Measurements from ENCODE around the gene AGAP1. TPM values are rescaled to one million over a fixed set of nuclear protein-coding genes. Genes with fewer than 3 reads are reported as not detected.

The AGAP1 gene
- polyA plus RNA-seq, 1 donor from 2014 or later = 17.4 TPM

DNA sequence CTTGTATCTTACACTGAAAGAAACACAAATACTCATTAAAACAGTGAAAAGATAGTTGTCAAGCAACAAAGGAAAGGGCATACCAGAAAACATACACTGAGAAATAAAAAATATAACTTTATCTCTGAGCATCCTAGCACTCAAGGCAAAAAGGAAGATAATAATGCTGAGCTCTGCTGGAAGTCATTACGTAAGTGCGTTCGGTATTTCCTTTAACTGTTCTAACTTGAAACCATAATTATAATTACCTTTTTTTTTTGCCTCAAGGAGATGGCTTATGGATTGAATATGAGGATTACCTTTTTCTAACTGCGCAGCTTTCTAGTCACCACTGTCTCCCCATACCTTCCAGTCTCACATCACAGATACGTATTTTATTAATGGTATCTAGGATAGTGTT is 366.3 kb downstream of the AGAP1 start:
- H3K27ac ChIP-seq (ENCODE audit: low read length) = no peak overlapping the region
- no peak overlapping the region for H3K9ac ChIP-seq (ENCODE audit: low read length)
- H3F3A ChIP-seq (ENCODE audit: insufficient read depth, low read length, poor library complexity, severe bottlenecking) = no peaks in the 10 kb centered on the region
- no peaks in the 10 kb centered on the region for H3K27me3 ChIP-seq (ENCODE audit: insufficient read depth, low read depth, low read length)
- no peaks in the 10 kb centered on the region for H3K79me2 ChIP-seq (replicated peaks; ENCODE audit: insufficient read depth, low read length)
- H3K4me2 ChIP-seq (ENCODE audit: low read length) = no peak overlapping the region
- H4K20me1 ChIP-seq (ENCODE audit: insufficient read depth) = no peaks in the 10 kb centered on the region
- no peak overlapping the region for H3K4me3 ChIP-seq (ENCODE audit: low read length)
- H3K36me3 ChIP-seq (ENCODE audit: insufficient read depth, low read length) = no peaks in the 10 kb centered on the region
- no peak overlapping the region for H2AFZ ChIP-seq (ENCODE audit: low read depth, low read length)
- no peak for TF ChIP-seq REST (IDR thresholded peaks at IDR 0.05; ENCODE audit: borderline replicate concordance)
- TF ChIP-seq POLR2AphosphoS5 (IDR thresholded peaks at IDR 0.05) = no peak
- TF ChIP-seq MXI1 (conservative IDR thresholded peaks at IDR 0.05; ENCODE audit: poor library complexity, severe bottlenecking) = no peak
- TF ChIP-seq EZH2 (IDR thresholded peaks at IDR 0.05; ENCODE audit: borderline replicate concordance, insufficient read depth, low read length, poor library complexity, severe bottlenecking) = no peak
- no peak for TF ChIP-seq TAF1 (IDR thresholded peaks at IDR 0.05; ENCODE audit: low read depth)
- no peak for TF ChIP-seq RAD21 (conservative IDR thresholded peaks at IDR 0.05)
- no peak for TF ChIP-seq SMC3 (conservative IDR thresholded peaks at IDR 0.05; ENCODE audit: poor library complexity)
- TF ChIP-seq CTCF (IDR thresholded peaks at IDR 0.05; ENCODE audit: poor library complexity, severe bottlenecking) = no peak
- TF ChIP-seq EP300 (conservative IDR thresholded peaks at IDR 0.05; ENCODE audit: poor library complexity, severe bottlenecking) = no peak
- no peaks in the 10 kb centered on the region for H3K9me2 ChIP-seq (ENCODE audit: insufficient read depth, low read length)
- H3K9me3 ChIP-seq (ENCODE audit: low read length) = no peaks in the 10 kb centered on the region

GRCh38 chr2:235860871-235861270 is 367.0 kb downstream of the AGAP1 start:
- no peaks in the 10 kb centered on the region for H4K20me1 ChIP-seq (ENCODE audit: insufficient read depth)
- no peaks in the 10 kb centered on the region for H3K79me2 ChIP-seq (replicated peaks; ENCODE audit: insufficient read depth, low read length)
- H2AFZ ChIP-seq (ENCODE audit: low read depth, low read length) = no peak overlapping the region
- no peaks in the 10 kb centered on the region for H3F3A ChIP-seq (ENCODE audit: insufficient read depth, low read length, poor library complexity, severe bottlenecking)
- H3K4me3 ChIP-seq (ENCODE audit: low read length) = no peak overlapping the region
- TF ChIP-seq MXI1 (conservative IDR thresholded peaks at IDR 0.05; ENCODE audit: poor library complexity, severe bottlenecking) (no peak), EP300 (conservative IDR thresholded peaks at IDR 0.05; ENCODE audit: poor library complexity, severe bottlenecking) (no peak), RAD21 (conservative IDR thresholded peaks at IDR 0.05) (no peak), TAF1 (IDR thresholded peaks at IDR 0.05; ENCODE audit: low read depth) (no peak), CTCF (IDR thresholded peaks at IDR 0.05; ENCODE audit: poor library complexity, severe bottlenecking) (no peak), EZH2 (IDR thresholded peaks at IDR 0.05; ENCODE audit: borderline replicate concordance, insufficient read depth, low read length, poor library complexity, severe bottlenecking) (no peak), SMC3 (conservative IDR thresholded peaks at IDR 0.05; ENCODE audit: poor library complexity) (no peak), REST (IDR thresholded peaks at IDR 0.05; ENCODE audit: borderline replicate concordance) (no peak), POLR2AphosphoS5 (IDR thresholded peaks at IDR 0.05) (no peak)
- H3K9me3 ChIP-seq (ENCODE audit: low read length) = no peaks in the 10 kb centered on the region
- no peaks in the 10 kb centered on the region for H3K9me2 ChIP-seq (ENCODE audit: insufficient read depth, low read length)
- H3K9ac ChIP-seq (ENCODE audit: low read length) = no peak overlapping the region
- no peak overlapping the region for H3K27ac ChIP-seq (ENCODE audit: low read length)
- no peak overlapping the region for H3K4me2 ChIP-seq (ENCODE audit: low read length)
- no peaks in the 10 kb centered on the region for H3K36me3 ChIP-seq (ENCODE audit: insufficient read depth, low read length)
- H3K27me3 ChIP-seq (ENCODE audit: insufficient read depth, low read depth, low read length) = no peaks in the 10 kb centered on the region

Data from neural cell (in vitro differentiated cells).